H9 (cell line): ENCODE measurements around the gene C1orf115. TPM values are rescaled to one million over a fixed set of nuclear protein-coding genes. Genes with fewer than 3 reads are reported as not detected.

ENCODE experiments used
- DNase-seq: peaks from one replicate; pipeline ENCODE4 v3.0.0-alpha.2; 2017
- H2AFZ ChIP-seq: one replicate; pipeline ENCODE4 v1.6.1; 2013; ENCODE audit warnings: mild to moderate bottlenecking, low read length, control low read depth, moderate library complexity
- H2AK5ac ChIP-seq: 2 replicates; pipeline ENCODE4 v1.6.1; 2013; ENCODE audit warnings: low read length, control low read depth, mixed read lengths; ENCODE audit not compliant: insufficient read length
- H2BK120ac ChIP-seq: one replicate; pipeline ENCODE4 v1.6.1; 2013; ENCODE audit warnings: low read depth, mild to moderate bottlenecking, low read length, control low read depth, inconsistent platforms; ENCODE audit not compliant: poor library complexity, severe bottlenecking
- H2BK12ac ChIP-seq: 2 replicates; pipeline ENCODE4 v1.6.1; 2013; ENCODE audit warnings: low read length, control low read depth, mixed read lengths, low read depth; ENCODE audit not compliant: insufficient read length
- H2BK15ac ChIP-seq: 2 replicates; pipeline ENCODE4 v1.6.1; 2013; ENCODE audit warnings: low read depth, low read length, control low read depth
- H2BK20ac ChIP-seq: one replicate; pipeline ENCODE4 v1.6.1; 2013; ENCODE audit warnings: low read depth, mild to moderate bottlenecking, low read length, control low read depth, inconsistent platforms; ENCODE audit not compliant: poor library complexity, severe bottlenecking
- H2BK5ac ChIP-seq: 2 replicates; pipeline ENCODE4 v1.6.1; 2013; ENCODE audit warnings: low read length, control low read depth, mixed read lengths; ENCODE audit not compliant: insufficient read length
- H3K14ac ChIP-seq: 2 replicates; pipeline ENCODE4 v1.6.1; 2013; ENCODE audit warnings: low read length, control low read depth; ENCODE audit not compliant: insufficient read depth
- H3K18ac ChIP-seq: 2 replicates; pipeline ENCODE4 v1.6.1; 2013; ENCODE audit warnings: low read depth, mild to moderate bottlenecking, mixed read lengths, low read length, control low read depth; ENCODE audit not compliant: insufficient read length
- H3K23ac ChIP-seq: 2 replicates; pipeline ENCODE4 v1.6.1; 2013; ENCODE audit warnings: low read length, control low read depth, mixed read lengths, low read depth; ENCODE audit not compliant: insufficient read length
- H3K23me2 ChIP-seq: 2 replicates; pipeline ENCODE4 v1.6.1; 2013; ENCODE audit warnings: low read depth, mild to moderate bottlenecking, mixed read lengths, low read length, control low read depth; ENCODE audit not compliant: insufficient read length, poor library complexity, severe bottlenecking
- H3K27ac ChIP-seq: 2 replicates; pipeline ENCODE4 v1.5.1; 2013; ENCODE audit warnings: low read length, control low read depth, mixed read lengths, low read depth; ENCODE audit not compliant: insufficient read length
- H3K27me3 ChIP-seq: 2 replicates; pipeline ENCODE4 v1.6.1; 2013; ENCODE audit warnings: low read length, control low read depth, inconsistent platforms; ENCODE audit not compliant: insufficient read depth
- H3K4ac ChIP-seq: 2 replicates; pipeline ENCODE4 v1.6.1; 2013; ENCODE audit warnings: low read depth, mild to moderate bottlenecking, control low read depth, inconsistent platforms, low read length, moderate library complexity
- H3K4me1 ChIP-seq: 2 replicates; pipeline ENCODE4 v1.6.1; 2013; ENCODE audit warnings: low read length, control low read depth, inconsistent platforms; ENCODE audit not compliant: insufficient read depth
- H3K4me2 ChIP-seq: 2 replicates; pipeline ENCODE4 v1.6.1; 2013; ENCODE audit warnings: low read length, control low read depth, mixed read lengths; ENCODE audit not compliant: insufficient read length, insufficient read depth
- H3K56ac ChIP-seq: 2 replicates; pipeline ENCODE4 v1.6.1; 2013; ENCODE audit warnings: low read depth, mild to moderate bottlenecking, mixed read lengths, low read length, control low read depth; ENCODE audit not compliant: insufficient read length
- H3K79me1 ChIP-seq: 2 replicates; pipeline ENCODE4 v1.6.1; 2013; ENCODE audit warnings: low read depth, mild to moderate bottlenecking, moderate library complexity, low read length, control low read depth, inconsistent platforms; ENCODE audit not compliant: insufficient read depth, poor library complexity, severe bottlenecking
- H3K79me2 ChIP-seq: 2 replicates; pipeline ENCODE4 v1.6.1; 2013; ENCODE audit warnings: low read length, control low read depth, inconsistent platforms; ENCODE audit not compliant: insufficient read depth
- H3K9ac ChIP-seq: 2 replicates; pipeline ENCODE4 v1.6.1; 2013; ENCODE audit warnings: low read length, control low read depth, mixed read lengths; ENCODE audit not compliant: insufficient read length; ENCODE audit errors: extremely low read depth
- H3K9me3 ChIP-seq: one replicate; pipeline ENCODE4 v1.6.1; 2013; ENCODE audit warnings: low read depth, low read length, inconsistent platforms; ENCODE audit not compliant: control insufficient read depth
- H3T11ph ChIP-seq: one replicate; pipeline ENCODE4 v1.6.1; 2013; ENCODE audit warnings: mild to moderate bottlenecking, low read length, control low read depth, inconsistent platforms
- H4K20me1 ChIP-seq: one replicate; pipeline ENCODE4 v1.6.1; 2013; ENCODE audit not compliant: control insufficient read depth, insufficient read length, insufficient read depth
- H4K5ac ChIP-seq: 2 replicates; pipeline ENCODE4 v1.6.1; 2013; ENCODE audit warnings: low read depth, mild to moderate bottlenecking, mixed read lengths, low read length, control low read depth; ENCODE audit not compliant: insufficient read length
- H4K8ac ChIP-seq: replicated peaks from 2 replicates; pipeline ENCODE4 v1.6.1; 2013; ENCODE audit warnings: low read length, control low read depth, mixed read lengths, low read depth; ENCODE audit not compliant: insufficient read length
- H4K91ac ChIP-seq: 2 replicates; pipeline ENCODE4 v1.6.1; 2013; ENCODE audit warnings: low read depth, mild to moderate bottlenecking, moderate library complexity, mixed read lengths, low read length, control low read depth; ENCODE audit not compliant: insufficient read length
- H3K27ac Mint-ChIP-seq, 3 experiments: 2 replicates in 2 of 3; 3 replicates in 1 of 3; pipeline ENCODE4 v1.8.0; 2020 to 2021; ENCODE audit warnings: mixed read lengths in 3 of 3, mild to moderate bottlenecking in 1 of 3, moderate library complexity in 1 of 3
- H3K27me3 Mint-ChIP-seq: 2 replicates; pipeline ENCODE4 v1.8.0; 2021; ENCODE audit warnings: low read depth, mild to moderate bottlenecking, moderate library complexity, mixed read lengths
- H3K36me3 Mint-ChIP-seq, 3 experiments: 2 replicates in 2 of 3; 3 replicates in 1 of 3; pipeline ENCODE4 v1.8.0; 2020 to 2021; ENCODE audit warnings: low read depth in 3 of 3, mixed read lengths in 3 of 3; ENCODE audit not compliant: insufficient read depth in 1 of 3
- H3K4me1 Mint-ChIP-seq, 2 experiments: 2 replicates each; pipeline ENCODE4 v1.8.0; 2020; ENCODE audit warnings: mixed read lengths in 2 of 2
- H3K4me3 Mint-ChIP-seq, 2 experiments: 2 replicates in 1 of 2; 3 replicates in 1 of 2; pipeline ENCODE4 v1.8.0; 2020 to 2021; ENCODE audit warnings: mild to moderate bottlenecking in 2 of 2, mixed read lengths in 2 of 2, moderate library complexity in 1 of 2
- H3K9me3 Mint-ChIP-seq, 2 experiments: 2 replicates in 1 of 2; 3 replicates in 1 of 2; pipeline ENCODE4 v1.8.0; 2020; ENCODE audit warnings: mild to moderate bottlenecking in 2 of 2, mixed read lengths in 2 of 2, moderate library complexity in 1 of 2
- CTCF ChIP-seq: fragments of 200-600 bp; sonication (generic); conservative IDR thresholded peaks from 3 replicates; pipeline ENCODE4 v1.8.0; 2021; ENCODE audit warnings: antibody characterized with exemption, mild to moderate bottlenecking
- WGBS: extraction: QIAGEN DNeasy Blood & Tissue Kit; methylation state at CpG from one replicate; pipeline ENCODE4 v1.1.7; 2013; ENCODE audit warnings: missing lambda C conversion rate, low lambda C conversion rate, mixed read lengths; ENCODE audit not compliant: insufficient read length; ENCODE audit errors: extremely low coverage; 5-methylcytosine and 5-hydroxymethylcytosine counted together
- total RNA-seq: library from RNA; stranded (reverse); gene quantifications from 2 replicates; pipeline ENCODE4 v1.2.1, GENCODE V29; 2021

Gene C1orf115
- total RNA-seq, 1 experiment from 2014 or later: 6.0 TPM

GRCh38 chr1:220710333-220710732, 20.2 kb downstream of the C1orf115 start:
- Histone ChIP-seq H3K9me3 (no peaks in the 10 kb centered on the region), H2BK120ac (no peak overlapping the region), H2BK20ac (no peak overlapping the region), H4K8ac (no peak overlapping the region), H3T11ph (no peak overlapping the region), H4K91ac (no peak overlapping the region), H3K4me1 (no peaks in the 10 kb centered on the region), H3K79me1 (no peaks in the 10 kb centered on the region), H3K4me2 (no peak overlapping the region), H3K79me2 (no peaks in the 10 kb centered on the region), H3K56ac (no peak overlapping the region), H3K23me2 (no peaks in the 10 kb centered on the region), H3K9ac (no peak overlapping the region), H2BK12ac (no peak overlapping the region), H3K14ac (no peak overlapping the region; the same call in 1 of the 2 replicates), H2AFZ (no peak overlapping the region), H2BK15ac (no peak overlapping the region), H3K18ac (no peak overlapping the region), H3K4ac (no peak overlapping the region), H3K27me3 (no peaks in the 10 kb centered on the region), H4K5ac (no peak overlapping the region), H3K27ac (no peak overlapping the region), H4K20me1 (no peaks in the 10 kb centered on the region), H3K23ac (no peak overlapping the region), H2BK5ac (no peak overlapping the region), H2AK5ac (no peak overlapping the region)
- DNase-seq: no peak
- Mint-ChIP-seq H3K27ac (no peak overlapping the region), H3K4me1 (peaks cover 10 to 12% of the 10 kb centered on the region in 2 experiments), H3K27me3 (peaks cover 2% of the 10 kb centered on the region), H3K36me3 (peaks cover 0 to 3% (median under 1%) of the 10 kb centered on the region in 3 experiments; a peak in 2 of 7 replicates), H3K9me3 (peaks cover 9 to 10% of the 10 kb centered on the region in 2 experiments), H3K4me3 (no peak overlapping the region)
- TF ChIP-seq CTCF: no peak
- WGBS: no CpG with 5 or more reads among the region's 4 CpGs
